Measurements from ENCODE around the gene GRIK1. TPM values are rescaled to one million over a fixed set of nuclear protein-coding genes. Genes with fewer than 3 reads are reported as not detected.
A peak's percentile ranks its signal among the peaks of the same experiment; 100 is the strongest.

GRIK1 gene
- total and polyA plus RNA-seq, 2 experiments from 2014 or later, result 0.05 TPM; not detected in 1

- no peaks in the 10 kb centered on the region for H3K36me3 ChIP-seq
- H3K9me3 ChIP-seq (ENCODE audit: low read depth), result no peaks in the 10 kb centered on the region
- no peak overlapping the region for H3K27ac ChIP-seq
- H3K27me3 ChIP-seq, result no peaks in the 10 kb centered on the region
- TF ChIP-seq CTCF (IDR thresholded peaks at IDR 0.05; ENCODE audit: low read depth, low read length), result no peak
- H3K4me1 ChIP-seq (ENCODE audit: low read depth), result no peaks in the 10 kb centered on the region
- H3K4me3 ChIP-seq, result no peak overlapping the region
- peak in 1 of 2 donors; percentile 41 for DNase-seq (ENCODE audit: low read depth in 1 of 2, low spot score in 1 of 2)
Observed at GRCh38 chr21:29520171-29520570, 419.6 kb downstream of the GRIK1 start.

- no peak overlapping the region for H3K4me3 ChIP-seq
- no peak overlapping the region for H3K27ac ChIP-seq
- TF ChIP-seq CTCF (IDR thresholded peaks at IDR 0.05; ENCODE audit: low read depth, low read length), result no peak
- no peaks in the 10 kb centered on the region for H3K9me3 ChIP-seq (ENCODE audit: low read depth)
- H3K4me1 ChIP-seq (ENCODE audit: low read depth), result no peaks in the 10 kb centered on the region
- H3K36me3 ChIP-seq, result no peaks in the 10 kb centered on the region
- H3K27me3 ChIP-seq, result no peaks in the 10 kb centered on the region
- DNase-seq (ENCODE audit: low read depth in 1 of 2, low spot score in 1 of 2), result no peak
Observed at GRCh38 chr21:29514652-29515247, 425.0 kb downstream of the GRIK1 start.

- no peak for TF ChIP-seq CTCF (IDR thresholded peaks at IDR 0.05; ENCODE audit: low read depth, low read length)
- DNase-seq (ENCODE audit: low read depth in 1 of 2, low spot score in 1 of 2), result no peak
- Histone ChIP-seq H3K27ac (no peak overlapping the region), H3K36me3 (no peaks in the 10 kb centered on the region), H3K27me3 (no peaks in the 10 kb centered on the region), H3K4me1 (ENCODE audit: low read depth) (no peaks in the 10 kb centered on the region), H3K9me3 (ENCODE audit: low read depth) (no peaks in the 10 kb centered on the region), H3K4me3 (no peak overlapping the region)
Observed at GRCh38 chr21:29513535-29513934, 426.3 kb downstream of the GRIK1 start.

GRCh38 chr21:29511096-29511495, 428.7 kb downstream of the GRIK1 start:
- no peak for TF ChIP-seq CTCF (IDR thresholded peaks at IDR 0.05; ENCODE audit: low read depth, low read length)
- H3K4me1 ChIP-seq (ENCODE audit: low read depth), result no peaks in the 10 kb centered on the region
- H3K27ac ChIP-seq, result no peak overlapping the region
- no peak overlapping the region for H3K4me3 ChIP-seq
- H3K9me3 ChIP-seq (ENCODE audit: low read depth), result no peaks in the 10 kb centered on the region
- no peak for DNase-seq (ENCODE audit: low read depth in 1 of 2, low spot score in 1 of 2)
- H3K27me3 ChIP-seq, result no peaks in the 10 kb centered on the region
- H3K36me3 ChIP-seq, result no peaks in the 10 kb centered on the region

- no peaks in the 10 kb centered on the region for H3K4me1 ChIP-seq (ENCODE audit: low read depth)
- no peaks in the 10 kb centered on the region for H3K27me3 ChIP-seq
- no peak for TF ChIP-seq CTCF (IDR thresholded peaks at IDR 0.05; ENCODE audit: low read depth, low read length)
- no peaks in the 10 kb centered on the region for H3K36me3 ChIP-seq
- H3K4me3 ChIP-seq, result no peak overlapping the region
- DNase-seq (ENCODE audit: low read depth in 1 of 2, low spot score in 1 of 2), result no peak
- H3K27ac ChIP-seq, result no peak overlapping the region
- H3K9me3 ChIP-seq (ENCODE audit: low read depth), result no peaks in the 10 kb centered on the region
Observed at GRCh38 chr21:29509121-29509520, 430.7 kb downstream of the GRIK1 start.

Measured in cardiac muscle cell (in vitro differentiated cells and primary cell).